Measurements from ENCODE around the gene RNF17.
A peak's percentile ranks its signal among the peaks of the same experiment; 100 is the strongest.

Gene RNF17

DNA sequence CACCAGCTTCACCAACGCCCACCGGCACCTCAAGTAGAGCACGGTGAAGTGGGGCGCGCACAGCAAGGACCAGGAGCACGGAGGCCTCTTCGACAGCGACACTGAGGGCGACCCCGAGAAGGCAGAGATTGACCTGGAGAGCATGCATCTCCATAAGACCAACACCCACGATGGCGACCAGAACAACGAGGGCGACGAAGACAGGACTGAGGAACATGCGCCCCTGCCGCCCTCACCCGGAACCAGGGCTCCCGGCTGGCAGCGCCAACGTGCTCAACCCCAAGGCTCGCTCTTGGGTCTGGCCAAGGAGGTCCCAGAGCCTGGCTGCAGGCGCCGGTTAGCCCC, 18.5 kb upstream of the RNF17 start:
- TF ChIP-seq, protein P1, sequence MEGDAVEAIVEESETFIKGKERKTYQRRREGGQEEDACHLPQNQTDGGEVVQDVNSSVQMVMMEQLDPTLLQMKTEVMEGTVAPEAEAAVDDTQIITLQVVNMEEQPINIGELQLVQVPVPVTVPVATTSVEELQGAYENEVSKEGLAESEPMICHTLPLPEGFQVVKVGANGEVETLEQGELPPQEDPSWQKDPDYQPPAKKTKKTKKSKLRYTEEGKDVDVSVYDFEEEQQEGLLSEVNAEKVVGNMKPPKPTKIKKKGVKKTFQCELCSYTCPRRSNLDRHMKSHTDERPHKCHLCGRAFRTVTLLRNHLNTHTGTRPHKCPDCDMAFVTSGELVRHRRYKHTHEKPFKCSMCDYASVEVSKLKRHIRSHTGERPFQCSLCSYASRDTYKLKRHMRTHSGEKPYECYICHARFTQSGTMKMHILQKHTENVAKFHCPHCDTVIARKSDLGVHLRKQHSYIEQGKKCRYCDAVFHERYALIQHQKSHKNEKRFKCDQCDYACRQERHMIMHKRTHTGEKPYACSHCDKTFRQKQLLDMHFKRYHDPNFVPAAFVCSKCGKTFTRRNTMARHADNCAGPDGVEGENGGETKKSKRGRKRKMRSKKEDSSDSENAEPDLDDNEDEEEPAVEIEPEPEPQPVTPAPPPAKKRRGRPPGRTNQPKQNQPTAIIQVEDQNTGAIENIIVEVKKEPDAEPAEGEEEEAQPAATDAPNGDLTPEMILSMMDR (IDR thresholded peaks at IDR 0.05; ENCODE audit: extremely low read depth, missing control alignments): no peak
- DNase-seq (ENCODE audit: low spot score): no peak

DNA sequence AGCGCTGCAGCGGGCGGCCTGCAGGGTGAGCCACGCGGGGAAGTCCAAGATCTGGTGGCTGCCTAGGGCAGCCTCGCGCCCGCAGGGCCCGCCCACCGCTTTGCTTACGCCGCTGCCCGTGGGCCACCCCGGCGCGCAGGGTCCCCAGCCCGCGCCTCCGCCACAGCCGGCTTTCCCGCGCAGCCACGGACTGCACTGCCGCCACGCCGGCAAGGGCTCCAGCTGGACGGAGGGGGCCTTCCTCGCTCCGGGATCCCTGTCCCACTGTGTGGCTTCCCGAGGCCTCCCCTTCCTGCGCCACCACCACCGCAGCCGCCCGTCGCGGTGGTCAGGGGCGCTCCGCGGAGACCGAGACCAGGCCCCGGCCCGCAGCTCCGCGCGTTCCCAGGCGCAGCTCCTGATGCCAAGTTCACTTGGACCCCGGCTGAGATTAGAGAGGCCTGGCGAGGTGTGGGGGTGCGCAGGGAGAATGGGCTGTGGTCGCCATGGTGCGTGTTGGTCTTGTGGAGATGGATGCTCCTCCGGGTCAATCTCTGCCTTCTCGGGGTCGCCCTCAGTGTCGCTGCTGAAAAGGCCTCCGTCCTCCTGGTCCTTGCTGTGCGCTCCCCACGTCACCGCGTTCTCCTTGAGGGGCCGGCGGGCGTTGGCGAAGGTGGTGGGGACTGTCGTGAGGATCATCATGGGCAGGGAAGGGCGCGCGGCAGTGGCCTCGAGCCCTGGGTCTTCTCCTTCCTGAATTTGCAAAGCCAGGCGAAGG, 17.9 kb upstream of the RNF17 start:
- DNase-seq (ENCODE audit: low spot score): no peak
- TF ChIP-seq, protein P1 (IDR thresholded peaks at IDR 0.05; ENCODE audit: extremely low read depth, missing control alignments): no peak

DNA sequence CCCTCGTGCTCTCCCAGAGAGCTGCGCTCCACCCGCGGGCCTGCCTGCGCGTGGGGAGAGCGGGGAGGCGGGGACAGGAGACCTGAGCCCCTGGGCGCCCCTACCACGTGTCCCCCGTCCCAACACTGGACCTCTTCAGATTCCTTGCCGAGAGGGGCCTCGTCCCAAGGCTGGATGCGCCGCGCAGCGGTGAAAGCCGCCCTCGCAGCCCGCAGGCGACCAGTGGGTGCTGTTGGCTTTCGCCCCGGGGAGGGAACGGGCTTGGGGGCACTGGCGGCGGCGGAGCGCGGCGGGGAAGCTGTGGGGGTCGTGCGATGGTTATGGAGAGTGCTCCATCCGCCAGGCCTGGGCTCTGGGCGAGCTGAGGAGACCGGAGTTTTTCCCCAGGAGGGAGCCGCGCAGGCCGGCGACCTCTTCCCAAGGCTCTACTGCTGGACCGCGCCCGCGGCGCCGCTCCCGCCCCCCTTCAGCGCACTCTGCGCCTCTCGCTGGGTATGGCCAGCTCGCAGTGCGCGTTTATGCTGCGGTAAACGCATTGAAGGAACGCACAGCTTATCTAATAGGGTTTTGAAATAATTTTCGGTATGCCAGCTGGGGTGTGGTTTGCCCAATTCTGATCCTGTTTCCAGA, 17.2 kb upstream of the RNF17 start:
- TF ChIP-seq, protein P1 (IDR thresholded peaks at IDR 0.05; ENCODE audit: extremely low read depth, missing control alignments): peak; percentile 41
- DNase-seq (ENCODE audit: low spot score): peak; percentile 65

DNA sequence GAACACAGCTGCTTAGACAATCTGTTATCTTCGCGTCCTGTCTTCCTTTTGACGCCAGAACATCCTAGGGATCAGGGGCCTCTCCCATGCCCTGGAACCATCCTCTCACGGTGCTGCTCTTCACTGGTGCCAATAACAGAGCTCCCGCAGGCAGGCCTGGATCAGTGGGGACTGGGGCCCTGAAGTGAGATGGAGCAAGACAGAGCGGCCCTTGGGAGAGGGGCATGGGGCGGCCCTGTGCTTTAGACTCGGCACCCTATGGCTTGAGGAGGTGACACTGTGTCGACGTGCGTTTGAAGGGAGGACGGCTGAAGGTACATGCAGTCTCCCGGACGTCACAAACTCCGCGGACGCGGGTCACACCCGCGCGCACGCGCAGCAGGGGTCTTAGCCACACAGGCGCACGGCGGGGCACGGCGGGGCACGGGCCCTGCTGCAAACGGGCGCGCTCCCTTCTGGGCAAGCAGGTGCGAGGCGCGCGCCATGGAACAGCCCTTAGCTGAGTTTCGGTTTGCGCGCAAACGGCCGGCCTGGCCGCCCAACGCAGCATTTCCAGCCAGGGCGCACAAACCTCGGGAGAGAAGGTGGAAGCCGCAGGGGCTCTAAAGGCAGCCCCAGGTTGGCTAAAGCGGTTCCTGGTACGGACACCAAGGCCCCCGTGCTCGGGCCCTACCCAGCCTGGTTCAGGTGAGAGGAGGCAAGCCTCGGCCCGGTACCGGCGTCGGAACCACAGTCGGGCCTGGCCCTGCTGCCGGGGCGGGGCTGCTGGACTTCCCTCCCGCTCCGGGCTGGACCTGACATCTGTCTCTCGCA, 16.5 kb upstream of the RNF17 start:
- TF ChIP-seq, protein P1 (IDR thresholded peaks at IDR 0.05; ENCODE audit: extremely low read depth, missing control alignments): no peak
- no peak for DNase-seq (ENCODE audit: low spot score)

DNA sequence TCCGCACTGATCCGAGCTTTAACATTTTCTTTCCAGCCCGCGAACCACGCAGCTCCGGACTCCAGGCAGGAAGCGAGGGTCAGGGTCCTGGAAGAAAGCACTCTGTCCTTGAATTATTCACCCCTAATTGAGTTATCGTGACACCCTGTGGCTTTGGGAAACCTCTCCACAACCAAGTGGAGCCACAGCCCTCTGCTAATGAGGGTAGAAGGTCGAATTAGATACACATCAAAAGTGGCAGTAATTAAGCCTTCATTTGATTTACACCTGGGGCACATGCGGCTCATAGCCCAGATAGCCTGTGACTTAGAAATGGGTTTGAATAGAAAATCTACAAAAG, 15.9 kb upstream of the RNF17 start:
- DNase-seq (ENCODE audit: low spot score): no peak
- TF ChIP-seq, protein P1 (IDR thresholded peaks at IDR 0.05; ENCODE audit: extremely low read depth, missing control alignments): no peak

DNA sequence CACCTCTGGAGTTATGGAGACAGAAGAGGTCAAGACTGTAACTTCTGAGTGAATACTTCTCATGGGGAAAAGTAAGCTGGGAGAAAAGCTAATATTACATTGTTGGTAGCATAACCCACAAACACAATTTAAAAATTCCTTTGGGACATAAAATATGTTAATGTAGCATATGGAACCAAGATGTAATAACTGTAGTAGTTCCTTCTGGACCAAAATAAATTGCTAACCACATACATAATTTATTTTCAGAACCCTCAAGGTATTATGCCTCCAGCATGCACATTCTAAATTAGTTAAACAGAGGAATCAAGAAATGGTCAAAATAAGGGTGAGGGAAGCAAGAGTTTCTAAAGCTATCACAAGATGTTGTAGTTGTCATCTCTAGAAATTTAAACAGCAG, 4.8 kb upstream of the RNF17 start:
- TF ChIP-seq, protein P1 (IDR thresholded peaks at IDR 0.05; ENCODE audit: extremely low read depth, missing control alignments): no peak

DNA sequence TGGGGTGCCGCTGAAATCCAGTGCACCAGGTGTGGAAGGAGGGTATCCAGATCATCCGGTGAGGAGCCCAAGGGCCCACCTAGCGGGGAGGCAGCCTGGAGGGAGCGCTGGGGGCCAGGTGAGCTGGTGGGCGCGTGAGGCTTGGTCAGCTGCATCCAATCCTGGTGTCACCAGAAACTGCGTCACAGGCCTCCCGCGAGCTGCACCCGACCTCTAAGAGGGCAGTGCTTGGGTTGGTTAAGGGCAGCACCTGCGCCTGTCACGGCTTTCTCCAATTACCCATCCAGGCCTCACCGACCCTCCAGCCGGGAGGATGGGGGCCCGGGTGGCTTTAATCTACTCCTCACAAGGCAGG, 284 bp downstream of the RNF17 start:
- TF ChIP-seq, protein P1 (IDR thresholded peaks at IDR 0.05; ENCODE audit: extremely low read depth, missing control alignments): no peak
- DNase-seq (ENCODE audit: low spot score): no peak

More for the DNA sequence above, 4.8 kb upstream of the RNF17 start:
- no peak for DNase-seq (ENCODE audit: low spot score)
